Body of pancreas (tissue), 4 donors: ENCODE data around the gene SDC3.

Experiments used
- CTCF ChIP-seq, 7 experiments: fragments of 450-650 bp in 4 of 7; fragments of 200-600 bp in 3 of 7; sonication (generic) in 3 of 7; IDR thresholded peaks; one replicate each; pipeline ENCODE4 v1.5.1; 2016 to 2019; ENCODE audit warnings: antibody characterized with exemption in 7 of 7
- POLR2A ChIP-seq, 3 donors: fragments of 450-650 bp; IDR thresholded peaks; one replicate each; pipeline ENCODE4 v1.6.1; 2016; ENCODE audit warnings: antibody characterized with exemption in 3 of 3, mild to moderate bottlenecking in 2 of 3

GRCh38 chr1:30860320-30860652 is 48.3 kb downstream of the SDC3 start:
- no peak for TF ChIP-seq CTCF (IDR thresholded peaks at IDR 0.05)
- TF ChIP-seq POLR2A (IDR thresholded peaks at IDR 0.05) = no peak
